Fibroblast of lung (primary cell): ENCODE results near the gene COL19A1. TPM values are rescaled to one million over a fixed set of nuclear protein-coding genes. Genes with fewer than 3 reads are reported as not detected.
A peak's percentile ranks its signal among the peaks of the same experiment; 100 is the strongest.

ENCODE experiments used
- DNase-seq, 2 donors: peaks; one replicate each; pipeline versions ENCODE4 v3.0.0 to v3.0.0-alpha.2; 2010; ENCODE audit warnings: low read depth in 2 of 2
- H2AFZ ChIP-seq: 2 replicates; pipeline ENCODE4 v1.5.1; 2012; ENCODE audit warnings: low read length, control low read depth, inconsistent platforms
- H3K27ac ChIP-seq: 2 replicates; pipeline ENCODE4 v1.5.1; 2011; ENCODE audit warnings: low read length, control low read depth; ENCODE audit not compliant: insufficient read depth
- H3K27me3 ChIP-seq: 2 replicates; pipeline ENCODE4 v1.5.1; 2011; ENCODE audit warnings: mild to moderate bottlenecking, low read length; ENCODE audit not compliant: control insufficient read depth, insufficient read depth
- H3K36me3 ChIP-seq: 2 replicates; pipeline ENCODE4 v1.5.1; 2011; ENCODE audit warnings: low read length; ENCODE audit not compliant: control insufficient read depth, insufficient read depth
- H3K4me1 ChIP-seq: 2 replicates; pipeline ENCODE4 v1.5.1; 2011; ENCODE audit warnings: low read length; ENCODE audit not compliant: control insufficient read depth, insufficient read depth; ENCODE audit errors: extremely low read depth
- H3K4me2 ChIP-seq: 2 replicates; pipeline ENCODE4 v1.5.1; 2011; ENCODE audit warnings: low read length, control low read depth; ENCODE audit not compliant: insufficient read depth; ENCODE audit errors: extremely low read depth
- H3K4me3 ChIP-seq, 4 experiments: fragments of 200-600 bp in 1 of 4; sonication (generic) in 1 of 4; replicated peaks in 1 of 4; 2 replicates each; pipeline ENCODE4 v1.5.1; 2011 to 2016; ENCODE audit warnings: low read length in 4 of 4, low read depth in 3 of 4, mild to moderate bottlenecking in 3 of 4, control low read depth in 2 of 4, inconsistent platforms in 1 of 4, mixed read lengths in 1 of 4; ENCODE audit not compliant: insufficient read depth in 1 of 4; ENCODE audit errors: control extremely low read depth in 1 of 4
- H3K79me2 ChIP-seq: 2 replicates; pipeline ENCODE4 v1.5.1; 2012; ENCODE audit warnings: mild to moderate bottlenecking, low read length, inconsistent platforms; ENCODE audit not compliant: control insufficient read depth, insufficient read depth
- H3K9ac ChIP-seq: 2 replicates; pipeline ENCODE4 v1.5.1; 2011; ENCODE audit warnings: mild to moderate bottlenecking, low read length, control low read depth; ENCODE audit not compliant: insufficient read depth
- H3K9me3 ChIP-seq: 2 replicates; pipeline ENCODE4 v1.5.1; 2012; ENCODE audit warnings: low read depth, low read length; ENCODE audit not compliant: control insufficient read depth, insufficient read depth
- H4K20me1 ChIP-seq: 2 replicates; pipeline ENCODE4 v1.5.1; 2011; ENCODE audit warnings: low read length; ENCODE audit not compliant: control insufficient read depth, insufficient read depth; ENCODE audit errors: extremely low read depth
- CTCF ChIP-seq, 2 donors: IDR thresholded peaks in 1 of 2; conservative IDR thresholded peaks in 1 of 2; 1 replicate in 1 of 2; 2 replicates in 1 of 2; pipeline ENCODE4 v1.5.1; 2011 to 2012; ENCODE audit warnings: low read length in 2 of 2, control low read depth in 1 of 2, inconsistent platforms in 1 of 2, low read depth in 1 of 2, mild to moderate bottlenecking in 1 of 2
- EZH2 ChIP-seq: IDR thresholded peaks from 2 replicates; pipeline ENCODE4 v1.5.1; 2012; ENCODE audit warnings: low read length, control low read depth, mild to moderate bottlenecking; ENCODE audit errors: missing control alignments
- polyA plus RNA-seq, 2 donors: library from polyadenylated mRNA; depleted of rRNA in 1 of 2; stranded (reverse) in 1 of 2; unstranded in 1 of 2; fragments of >200 nt; gene quantifications; 2 replicates each; pipeline ENCODE4 v1.2.1, GENCODE V29; 2011 to 2012; ENCODE audit warnings: missing spikeins in 1 of 2
- total RNA-seq: library from RNA; depleted of rRNA; stranded (reverse); fragments of >200 nt; gene quantifications from 2 replicates; pipeline ENCODE4 v1.2.1, GENCODE V29; 2014

Gene COL19A1
- total and polyA plus RNA-seq, 2 donors (not counting 1 experiment from before 2014, with no cell fraction given), result 0.01 TPM; not detected in 1

GRCh38 chr6:69937402-69938136, 71.2 kb downstream of the COL19A1 start:
- TF ChIP-seq CTCF (conservative IDR thresholded peaks at IDR 0.05 in 1 of 2, IDR thresholded peaks at IDR 0.05 in 1 of 2; ENCODE audit: low read depth in 1 of 2, low read length in 2 of 2) (no peak), EZH2 (no peak)
- Histone ChIP-seq H3K4me3 (no peak overlapping the region), H3K9me3 (no peaks in the 10 kb centered on the region)

GRCh38 chr6:69942485-69942884, 76.1 kb downstream of the COL19A1 start:
- Histone ChIP-seq H3K27me3 (no peaks in the 10 kb centered on the region), H3K4me2 (no peak overlapping the region), H3K4me3 (no peak overlapping the region), H3K79me2 (no peaks in the 10 kb centered on the region), H3K9me3 (no peaks in the 10 kb centered on the region), H2AFZ (no peak overlapping the region), H4K20me1 (no peaks in the 10 kb centered on the region), H3K36me3 (no peaks in the 10 kb centered on the region), H3K9ac (no peak overlapping the region), H3K27ac (no peak overlapping the region), H3K4me1 (no peaks in the 10 kb centered on the region)
- peak in 1 of 2 donors; percentile 17 for DNase-seq
- TF ChIP-seq CTCF (conservative IDR thresholded peaks at IDR 0.05 in 1 of 2, IDR thresholded peaks at IDR 0.05 in 1 of 2; ENCODE audit: low read depth in 1 of 2, low read length in 2 of 2) (no peak), EZH2 (no peak)

More at GRCh38 chr6:69937402-69938136, 71.2 kb downstream of the COL19A1 start:
- Histone ChIP-seq H3K27me3 (no peaks in the 10 kb centered on the region), H4K20me1 (no peaks in the 10 kb centered on the region), H3K4me2 (no peak overlapping the region), H3K36me3 (no peaks in the 10 kb centered on the region), H3K9ac (no peak overlapping the region), H2AFZ (no peak overlapping the region), H3K27ac (no peak overlapping the region), H3K4me1 (no peaks in the 10 kb centered on the region), H3K79me2 (no peaks in the 10 kb centered on the region)
- DNase-seq, result no peak

DNA sequence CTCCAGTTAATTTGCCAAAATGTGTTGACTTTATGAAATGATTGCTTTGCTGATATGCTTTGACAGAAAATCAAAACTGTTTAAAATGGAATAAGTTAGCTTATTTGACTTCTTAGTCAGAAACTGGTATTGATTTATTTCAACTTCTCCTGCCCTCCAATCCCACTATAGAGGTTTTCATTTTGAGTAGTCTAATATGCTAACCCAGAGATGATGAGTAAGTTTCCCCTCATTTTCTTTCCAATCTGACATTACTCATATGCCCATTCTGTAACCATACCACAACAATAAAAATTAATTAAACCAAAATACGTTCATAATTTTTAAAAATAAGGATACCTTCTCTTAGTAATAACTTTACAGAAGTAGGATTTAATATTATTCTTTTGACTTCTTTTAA, 78.8 kb downstream of the COL19A1 start:
- no peaks in the 10 kb centered on the region for H3K27me3 ChIP-seq
- TF ChIP-seq EZH2 (no peak), CTCF (conservative IDR thresholded peaks at IDR 0.05 in 1 of 2, IDR thresholded peaks at IDR 0.05 in 1 of 2; ENCODE audit: low read depth in 1 of 2, low read length in 2 of 2) (no peak)
- no peaks in the 10 kb centered on the region for H3K36me3 ChIP-seq

More for the DNA sequence above, 78.8 kb downstream of the COL19A1 start:
- H2AFZ ChIP-seq, result no peak overlapping the region
- no peaks in the 10 kb centered on the region for H3K4me1 ChIP-seq
- no peaks in the 10 kb centered on the region for H3K79me2 ChIP-seq
- no peak overlapping the region for H3K27ac ChIP-seq
- no peak overlapping the region for H3K9ac ChIP-seq
- no peak overlapping the region for H3K4me2 ChIP-seq
- H4K20me1 ChIP-seq, result no peaks in the 10 kb centered on the region
- no peak overlapping the region for H3K4me3 ChIP-seq
- no peak for DNase-seq
- no peaks in the 10 kb centered on the region for H3K9me3 ChIP-seq
